ENCODE measurements around the gene FRMD3.

GRCh38 chr9:83570359-83570758 lies 32.2 kb upstream of the FRMD3 start:
- TF ChIP-seq, protein P1, sequence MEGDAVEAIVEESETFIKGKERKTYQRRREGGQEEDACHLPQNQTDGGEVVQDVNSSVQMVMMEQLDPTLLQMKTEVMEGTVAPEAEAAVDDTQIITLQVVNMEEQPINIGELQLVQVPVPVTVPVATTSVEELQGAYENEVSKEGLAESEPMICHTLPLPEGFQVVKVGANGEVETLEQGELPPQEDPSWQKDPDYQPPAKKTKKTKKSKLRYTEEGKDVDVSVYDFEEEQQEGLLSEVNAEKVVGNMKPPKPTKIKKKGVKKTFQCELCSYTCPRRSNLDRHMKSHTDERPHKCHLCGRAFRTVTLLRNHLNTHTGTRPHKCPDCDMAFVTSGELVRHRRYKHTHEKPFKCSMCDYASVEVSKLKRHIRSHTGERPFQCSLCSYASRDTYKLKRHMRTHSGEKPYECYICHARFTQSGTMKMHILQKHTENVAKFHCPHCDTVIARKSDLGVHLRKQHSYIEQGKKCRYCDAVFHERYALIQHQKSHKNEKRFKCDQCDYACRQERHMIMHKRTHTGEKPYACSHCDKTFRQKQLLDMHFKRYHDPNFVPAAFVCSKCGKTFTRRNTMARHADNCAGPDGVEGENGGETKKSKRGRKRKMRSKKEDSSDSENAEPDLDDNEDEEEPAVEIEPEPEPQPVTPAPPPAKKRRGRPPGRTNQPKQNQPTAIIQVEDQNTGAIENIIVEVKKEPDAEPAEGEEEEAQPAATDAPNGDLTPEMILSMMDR (IDR thresholded peaks at IDR 0.05) = no peak
- no peak for TF ChIP-seq POLR2A (IDR thresholded peaks at IDR 0.05)
